Measurements from ENCODE around the gene EVC. TPM values are rescaled to one million over a fixed set of nuclear protein-coding genes. Genes with fewer than 3 reads are reported as not detected.

EVC gene
- total RNA-seq, 4 donors from 2014 or later = 8.3 to 37.0 (median 19.3) TPM

DNA sequence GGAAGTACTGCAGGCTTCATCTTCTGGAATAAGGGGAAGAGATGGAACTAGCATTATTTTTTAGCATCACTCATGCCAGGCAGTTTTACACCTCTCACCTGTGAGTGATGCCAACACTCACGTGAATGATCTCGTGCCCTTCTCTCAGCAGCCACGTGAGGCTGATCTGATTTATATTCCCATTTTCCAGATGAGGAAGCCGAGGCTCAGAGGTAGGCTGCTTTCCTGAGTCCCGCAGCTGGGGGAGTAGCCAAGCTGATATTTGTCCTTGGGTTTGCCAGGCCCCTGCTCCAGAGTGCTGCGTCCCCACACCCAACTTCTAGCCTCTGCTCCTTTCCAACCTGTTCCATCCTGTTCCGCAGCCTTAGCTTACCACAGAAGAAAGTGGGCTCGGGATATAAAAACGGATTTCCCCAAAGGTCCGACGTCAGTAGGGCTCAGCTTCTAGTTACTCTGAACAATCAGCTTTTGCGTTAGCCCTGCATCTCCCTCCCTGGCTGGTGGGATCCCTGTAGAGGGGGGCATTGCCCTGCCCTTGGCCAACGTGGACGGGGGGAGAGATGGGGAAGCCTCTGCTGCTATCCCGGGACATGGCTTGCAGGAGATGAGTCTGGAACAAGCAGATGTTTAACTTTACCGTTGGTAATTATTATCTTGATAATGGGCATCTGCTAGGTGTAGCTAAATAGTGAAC is 9.3 kb downstream of the EVC start:
- TF ChIP-seq, protein P1, sequence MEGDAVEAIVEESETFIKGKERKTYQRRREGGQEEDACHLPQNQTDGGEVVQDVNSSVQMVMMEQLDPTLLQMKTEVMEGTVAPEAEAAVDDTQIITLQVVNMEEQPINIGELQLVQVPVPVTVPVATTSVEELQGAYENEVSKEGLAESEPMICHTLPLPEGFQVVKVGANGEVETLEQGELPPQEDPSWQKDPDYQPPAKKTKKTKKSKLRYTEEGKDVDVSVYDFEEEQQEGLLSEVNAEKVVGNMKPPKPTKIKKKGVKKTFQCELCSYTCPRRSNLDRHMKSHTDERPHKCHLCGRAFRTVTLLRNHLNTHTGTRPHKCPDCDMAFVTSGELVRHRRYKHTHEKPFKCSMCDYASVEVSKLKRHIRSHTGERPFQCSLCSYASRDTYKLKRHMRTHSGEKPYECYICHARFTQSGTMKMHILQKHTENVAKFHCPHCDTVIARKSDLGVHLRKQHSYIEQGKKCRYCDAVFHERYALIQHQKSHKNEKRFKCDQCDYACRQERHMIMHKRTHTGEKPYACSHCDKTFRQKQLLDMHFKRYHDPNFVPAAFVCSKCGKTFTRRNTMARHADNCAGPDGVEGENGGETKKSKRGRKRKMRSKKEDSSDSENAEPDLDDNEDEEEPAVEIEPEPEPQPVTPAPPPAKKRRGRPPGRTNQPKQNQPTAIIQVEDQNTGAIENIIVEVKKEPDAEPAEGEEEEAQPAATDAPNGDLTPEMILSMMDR (IDR thresholded peaks at IDR 0.05; ENCODE audit: low read depth) = no peak

DNA sequence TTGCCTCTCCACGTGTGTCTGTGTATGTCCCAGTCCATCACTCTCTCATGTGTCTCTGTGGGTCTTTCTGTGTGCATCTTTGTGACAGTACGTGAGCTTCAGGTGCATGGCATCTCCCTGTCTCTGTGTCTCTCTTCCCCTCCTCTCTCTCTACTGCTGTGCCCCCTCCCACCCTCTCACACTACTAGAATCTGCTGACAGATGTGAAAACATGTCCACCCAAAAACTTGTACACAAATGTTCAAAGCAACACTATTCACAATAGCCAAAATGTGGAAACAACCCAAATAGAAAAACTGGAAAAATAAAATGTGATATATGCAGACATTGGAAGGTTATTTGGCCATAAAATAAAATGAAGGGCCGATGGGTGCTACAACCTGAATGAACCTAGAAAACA is 10.0 kb downstream of the EVC start:
- TF ChIP-seq, protein P1 (IDR thresholded peaks at IDR 0.05; ENCODE audit: low read depth) = no peak

DNA sequence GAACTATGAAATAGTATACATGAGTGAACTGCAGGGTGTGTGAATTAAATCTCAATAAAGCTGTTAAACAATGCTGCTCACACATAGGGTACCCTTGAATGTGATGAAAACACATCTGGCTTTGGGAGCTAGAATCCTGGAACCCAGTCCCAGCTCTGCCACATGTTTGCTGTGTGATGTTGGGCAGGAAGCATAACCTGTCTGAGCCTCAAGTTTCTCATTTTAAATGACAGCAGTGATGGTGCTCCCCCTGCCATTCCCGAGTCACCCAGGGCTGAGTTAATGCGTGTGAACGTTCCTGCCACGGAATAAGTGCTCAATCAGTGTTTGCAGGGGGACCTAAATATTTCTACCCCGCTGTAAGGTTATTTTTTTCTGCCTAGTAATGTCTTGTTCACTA is 10.9 kb downstream of the EVC start:
- TF ChIP-seq, protein P1 (IDR thresholded peaks at IDR 0.05; ENCODE audit: low read depth) = no peak

DNA sequence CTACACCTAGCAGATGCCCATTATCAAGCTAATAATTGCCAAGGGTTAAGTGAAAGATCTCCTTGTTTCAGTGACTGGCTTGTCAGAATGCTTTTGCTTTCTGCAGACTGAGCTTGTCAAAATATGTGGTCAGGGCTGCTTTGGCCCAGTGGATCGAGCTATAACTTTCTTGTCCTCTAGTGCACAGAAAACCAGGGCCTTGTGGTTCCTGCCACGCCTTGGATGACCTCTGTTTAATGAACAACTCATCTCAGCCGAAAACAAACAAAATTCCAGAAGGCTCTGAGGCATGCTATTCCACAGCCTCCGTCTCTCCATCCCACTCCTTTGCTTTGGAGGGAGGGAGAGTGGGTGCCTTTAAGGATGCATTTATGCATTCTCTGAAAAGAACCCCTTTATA is 11.3 kb downstream of the EVC start:
- TF ChIP-seq, protein P1 (IDR thresholded peaks at IDR 0.05; ENCODE audit: low read depth) = no peak

DNA sequence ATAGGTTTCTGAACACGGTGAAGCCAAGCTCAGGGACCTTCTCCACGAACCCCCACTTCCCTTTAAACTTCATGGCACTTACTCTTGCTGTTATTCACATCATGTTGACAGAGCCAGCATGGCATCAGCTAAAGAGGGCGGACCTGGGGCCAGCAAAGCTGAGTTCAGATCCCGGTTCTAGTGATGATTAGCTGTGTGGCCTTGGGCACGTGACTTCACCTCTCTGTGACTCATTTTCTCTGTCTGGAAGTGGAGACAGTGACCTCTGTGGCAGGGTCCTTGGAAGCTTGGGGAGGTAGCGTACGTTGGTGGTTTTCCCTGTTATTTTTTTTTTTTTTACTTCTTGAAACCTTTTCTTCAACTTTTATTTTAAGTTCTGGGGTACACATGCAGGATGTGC is 13.4 kb downstream of the EVC start:
- TF ChIP-seq, protein P1 (IDR thresholded peaks at IDR 0.05; ENCODE audit: low read depth) = no peak

DNA sequence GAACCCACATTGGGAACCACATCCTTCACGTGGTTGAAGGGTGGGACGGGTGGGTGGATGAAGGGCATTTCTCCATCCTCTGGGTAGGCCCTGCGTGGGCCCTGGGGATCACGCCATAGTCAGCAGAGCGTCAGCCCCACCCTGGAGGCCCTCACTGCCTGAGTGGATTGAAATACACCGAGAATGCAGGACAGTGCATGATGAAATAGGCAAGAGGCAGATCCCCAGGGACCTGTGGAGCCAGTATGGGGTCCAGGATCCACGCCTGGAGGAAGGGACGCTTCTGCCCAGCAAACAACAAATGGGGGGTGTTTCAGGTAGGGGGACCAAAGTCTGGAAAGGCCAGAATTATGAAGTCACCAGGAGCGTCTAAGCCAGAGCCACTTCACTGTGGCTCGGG is 19.4 kb downstream of the EVC start:
- TF ChIP-seq, protein P1 (IDR thresholded peaks at IDR 0.05; ENCODE audit: low read depth) = no peak

DNA sequence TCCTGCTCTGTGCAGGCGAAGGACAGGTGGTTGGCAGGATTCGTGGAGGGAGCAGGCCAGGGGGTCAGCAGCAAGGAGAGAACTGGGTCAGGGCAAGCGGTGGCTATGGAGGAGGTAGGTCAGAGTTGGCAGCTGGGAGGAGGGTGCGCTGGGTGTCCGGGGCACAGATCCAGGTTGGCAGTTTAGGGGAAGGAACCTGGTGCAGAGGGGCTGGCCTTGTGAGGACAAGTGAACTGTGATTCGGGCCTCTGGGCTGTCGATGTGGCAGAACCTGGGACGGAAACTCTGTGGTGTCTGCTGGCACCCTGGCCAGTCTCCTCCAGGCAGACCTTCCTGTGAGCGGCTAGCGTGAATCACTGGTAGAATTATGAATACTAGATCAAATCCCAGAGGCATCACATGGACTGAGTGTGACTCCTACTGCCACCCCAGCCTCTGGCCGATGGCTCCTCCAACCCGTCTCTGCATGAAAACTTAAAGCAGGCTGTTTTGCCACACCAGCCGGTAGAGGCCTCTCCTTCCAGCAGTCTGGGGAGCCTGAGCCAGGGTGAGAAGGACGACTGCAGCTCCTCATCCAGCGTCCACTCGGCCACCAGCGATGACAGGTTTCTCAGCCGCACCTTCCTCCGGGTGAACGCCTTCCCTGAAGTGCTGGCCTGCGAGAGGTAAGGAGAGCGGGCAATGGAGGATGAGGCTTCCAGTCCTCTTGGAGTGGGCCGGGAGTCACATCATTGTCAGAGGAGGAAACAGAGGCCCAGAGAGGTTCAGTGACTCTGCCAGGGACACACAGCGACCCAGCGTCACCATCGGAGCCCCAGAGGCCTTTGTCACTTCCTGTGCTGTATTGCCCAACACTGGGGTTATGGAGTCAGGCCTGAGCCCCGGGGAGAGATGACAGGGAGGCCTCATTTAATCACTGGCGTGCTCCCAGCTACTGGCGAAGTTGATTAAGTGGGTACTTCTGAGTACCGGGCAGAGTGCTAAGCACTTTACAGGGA is 20.3 kb downstream of the EVC start:
- TF ChIP-seq, protein P1 (IDR thresholded peaks at IDR 0.05; ENCODE audit: low read depth) = no peak

Data from subcutaneous adipose tissue (tissue), 4 donors.